Naive B cell (primary cell): ENCODE data around the gene TTC7B. TPM values are rescaled to one million over a fixed set of nuclear protein-coding genes. Genes with fewer than 3 reads are reported as not detected.

ENCODE experiments used
- ATAC-seq, 2 donors: fragments of 150-1000 bp; cut with Tn5 transposase; 2 replicates each; pipeline ENCODE4 v1.10.0; 2021; ENCODE audit warnings: low read depth in 2 of 2, mild to moderate bottlenecking in 2 of 2, moderate library complexity in 2 of 2
- DNase-seq: peaks from one replicate; pipeline ENCODE4 v3.0.0; 2022
- H3K27ac Mint-ChIP-seq, 6 donors: one replicate each; pipeline ENCODE4 v1.8.0; 2020 to 2022; ENCODE audit warnings: mild to moderate bottlenecking in 6 of 6, mixed read lengths in 6 of 6, moderate library complexity in 5 of 6, inconsistent platforms in 2 of 6
- H3K27me3 Mint-ChIP-seq, 3 donors: one replicate each; pipeline ENCODE4 v1.8.0; 2021 to 2022; ENCODE audit warnings: mixed read lengths in 3 of 3, mild to moderate bottlenecking in 1 of 3
- H3K36me3 Mint-ChIP-seq, 2 donors: one replicate each; pipeline ENCODE4 v1.8.0; 2020 to 2022; ENCODE audit warnings: mixed read lengths in 2 of 2, inconsistent platforms in 1 of 2, mild to moderate bottlenecking in 1 of 2
- H3K4me1 Mint-ChIP-seq, 3 donors: one replicate each; pipeline ENCODE4 v1.8.0; 2020 to 2022; ENCODE audit warnings: mixed read lengths in 3 of 3, inconsistent platforms in 1 of 3, mild to moderate bottlenecking in 1 of 3, moderate library complexity in 1 of 3
- H3K4me3 Mint-ChIP-seq, 8 donors: one replicate each; pipeline ENCODE4 v1.8.0; 2020 to 2022; ENCODE audit warnings: mild to moderate bottlenecking in 8 of 8, mixed read lengths in 8 of 8, moderate library complexity in 8 of 8, inconsistent platforms in 2 of 8
- H3K9me3 Mint-ChIP-seq, 7 donors: one replicate each; pipeline ENCODE4 v1.8.0; 2020 to 2022; ENCODE audit warnings: mixed read lengths in 7 of 7, mild to moderate bottlenecking in 5 of 7, inconsistent platforms in 2 of 7, moderate library complexity in 1 of 7
- polyA plus RNA-seq, 6 donors: library from polyadenylated mRNA; unstranded; fragments of 300-500 nt; fragmentation: Illumina TruSeq; gene quantifications; one replicate each; pipeline ENCODE4 v1.2.3, GENCODE V29; 2021; ENCODE audit warnings: low read depth in 6 of 6

Gene TTC7B
- polyA plus RNA-seq, 6 donors from 2014 or later = 0.39 to 1.2 TPM; not detected in 4

GRCh38 chr14:90568405-90568804 is 247.8 kb downstream of the TTC7B start:
- H3K36me3 Mint-ChIP-seq = no peaks in the 10 kb centered on the region
- no peak overlapping the region for H3K27ac Mint-ChIP-seq
- no peak overlapping the region for H3K4me3 Mint-ChIP-seq
- ATAC-seq (no peak), DNase-seq (no peak)
- H3K27me3 Mint-ChIP-seq = no peaks in the 10 kb centered on the region
- H3K4me1 Mint-ChIP-seq = no peaks in the 10 kb centered on the region
- H3K9me3 Mint-ChIP-seq = no peaks in the 10 kb centered on the region

GRCh38 chr14:90567991-90568390 is 248.2 kb downstream of the TTC7B start:
- Mint-ChIP-seq H3K27ac (no peak overlapping the region), H3K27me3 (no peaks in the 10 kb centered on the region), H3K9me3 (no peaks in the 10 kb centered on the region), H3K4me1 (no peaks in the 10 kb centered on the region), H3K4me3 (no peak overlapping the region), H3K36me3 (no peaks in the 10 kb centered on the region)
- no peak for DNase-seq
- no peak for ATAC-seq

DNA sequence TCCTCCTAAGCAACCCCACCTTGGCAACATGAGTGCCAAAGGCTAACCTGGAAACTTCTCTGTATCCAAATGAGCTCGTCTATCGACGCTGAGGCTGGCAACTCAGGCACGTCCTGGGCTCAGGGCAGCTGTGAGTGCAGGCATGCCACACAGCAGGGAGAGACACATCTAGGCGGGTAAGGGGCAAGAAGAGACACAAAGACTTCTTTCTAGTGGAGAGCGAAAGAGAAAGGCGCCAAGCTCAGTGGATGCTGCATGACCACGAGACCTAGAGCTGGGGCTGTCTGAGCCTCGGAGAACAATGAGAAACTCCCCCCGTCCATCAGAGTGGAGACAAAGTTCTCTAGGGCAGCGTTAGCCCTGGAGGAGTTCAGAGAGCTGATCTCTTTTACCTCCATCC is 249.0 kb downstream of the TTC7B start:
- DNase-seq = no peak
- Mint-ChIP-seq H3K4me3 (no peak overlapping the region), H3K9me3 (no peaks in the 10 kb centered on the region), H3K27ac (no peak overlapping the region), H3K36me3 (no peaks in the 10 kb centered on the region), H3K4me1 (no peaks in the 10 kb centered on the region), H3K27me3 (no peaks in the 10 kb centered on the region)
- ATAC-seq = no peak

GRCh38 chr14:90566481-90566880 is 249.7 kb downstream of the TTC7B start:
- no peak for DNase-seq
- Mint-ChIP-seq H3K4me3 (no peak overlapping the region), H3K4me1 (no peaks in the 10 kb centered on the region), H3K9me3 (no peaks in the 10 kb centered on the region), H3K27me3 (no peaks in the 10 kb centered on the region), H3K36me3 (no peaks in the 10 kb centered on the region), H3K27ac (peak overlapping the region in 1 of 6 donors; percentile 86)
- ATAC-seq = no peak

- Mint-ChIP-seq H3K4me3 (no peak overlapping the region), H3K36me3 (no peaks in the 10 kb centered on the region), H3K27ac (no peak overlapping the region), H3K4me1 (no peaks in the 10 kb centered on the region), H3K27me3 (no peaks in the 10 kb centered on the region), H3K9me3 (no peaks in the 10 kb centered on the region)
- DNase-seq (no peak), ATAC-seq (no peak)
Observed at GRCh38 chr14:90564496-90564895, 251.7 kb downstream of the TTC7B start.

GRCh38 chr14:90562652-90563051 is 253.6 kb downstream of the TTC7B start:
- ATAC-seq (no peak), DNase-seq (no peak)
- H3K4me1 Mint-ChIP-seq = no peaks in the 10 kb centered on the region
- no peak overlapping the region for H3K4me3 Mint-ChIP-seq
- no peaks in the 10 kb centered on the region for H3K36me3 Mint-ChIP-seq
- H3K27me3 Mint-ChIP-seq = no peaks in the 10 kb centered on the region
- H3K9me3 Mint-ChIP-seq = no peaks in the 10 kb centered on the region
- H3K27ac Mint-ChIP-seq = no peak overlapping the region

GRCh38 chr14:90561920-90562319 is 254.3 kb downstream of the TTC7B start:
- H3K9me3 Mint-ChIP-seq = no peaks in the 10 kb centered on the region
- no peaks in the 10 kb centered on the region for H3K27me3 Mint-ChIP-seq
- ATAC-seq (no peak), DNase-seq (no peak)
- no peaks in the 10 kb centered on the region for H3K4me1 Mint-ChIP-seq
- H3K36me3 Mint-ChIP-seq = no peaks in the 10 kb centered on the region
- no peak overlapping the region for H3K27ac Mint-ChIP-seq
- H3K4me3 Mint-ChIP-seq = no peak overlapping the region

- Mint-ChIP-seq H3K36me3 (no peaks in the 10 kb centered on the region), H3K9me3 (no peaks in the 10 kb centered on the region), H3K4me1 (no peaks in the 10 kb centered on the region), H3K4me3 (no peak overlapping the region), H3K27me3 (no peaks in the 10 kb centered on the region), H3K27ac (no peak overlapping the region)
- ATAC-seq (no peak), DNase-seq (no peak)
Observed at GRCh38 chr14:90560991-90561390, 255.2 kb downstream of the TTC7B start.

DNA sequence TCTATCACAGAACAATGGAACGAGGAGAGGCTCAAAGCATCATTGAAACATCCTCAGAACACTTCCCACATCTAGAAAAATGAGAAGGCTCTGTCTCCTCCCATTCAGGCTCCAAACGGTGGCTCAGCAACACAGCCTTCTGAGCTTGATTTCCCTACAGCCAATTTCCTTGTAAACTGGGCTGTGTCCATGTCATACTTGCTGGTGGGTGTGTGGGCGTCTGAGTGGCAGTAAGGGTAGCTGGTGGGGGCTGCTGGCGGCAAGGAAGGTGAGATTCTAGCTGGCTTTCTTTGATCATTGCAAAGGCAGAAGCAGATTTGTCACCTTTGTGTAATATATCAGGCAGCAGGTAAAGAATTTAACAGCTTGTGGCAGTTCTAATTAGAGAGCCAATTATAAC is 255.7 kb downstream of the TTC7B start:
- no peak overlapping the region for H3K27ac Mint-ChIP-seq

GRCh38 chr14:90559811-90560492 is 256.3 kb downstream of the TTC7B start:
- H3K9me3 Mint-ChIP-seq = no peaks in the 10 kb centered on the region
- no peak overlapping the region for H3K4me3 Mint-ChIP-seq
- no peak for ATAC-seq
- H3K27ac Mint-ChIP-seq = no peak overlapping the region
- no peak for DNase-seq
- H3K4me1 Mint-ChIP-seq = no peaks in the 10 kb centered on the region
- H3K27me3 Mint-ChIP-seq = no peaks in the 10 kb centered on the region
- H3K36me3 Mint-ChIP-seq = no peaks in the 10 kb centered on the region

More for the DNA sequence above, 255.7 kb downstream of the TTC7B start:
- no peaks in the 10 kb centered on the region for H3K27me3 Mint-ChIP-seq
- DNase-seq = no peak
- H3K9me3 Mint-ChIP-seq = no peaks in the 10 kb centered on the region
- no peaks in the 10 kb centered on the region for H3K36me3 Mint-ChIP-seq
- no peak overlapping the region for H3K4me3 Mint-ChIP-seq
- H3K4me1 Mint-ChIP-seq = no peaks in the 10 kb centered on the region
- no peak for ATAC-seq

- H3K4me1 Mint-ChIP-seq = no peaks in the 10 kb centered on the region
- no peak overlapping the region for H3K27ac Mint-ChIP-seq
- no peaks in the 10 kb centered on the region for H3K27me3 Mint-ChIP-seq
- ATAC-seq = no peak
- H3K36me3 Mint-ChIP-seq = no peaks in the 10 kb centered on the region
- no peak for DNase-seq
- H3K9me3 Mint-ChIP-seq = no peaks in the 10 kb centered on the region
- H3K4me3 Mint-ChIP-seq = no peak overlapping the region
Observed at GRCh38 chr14:90558983-90559590, 257.1 kb downstream of the TTC7B start.

DNA sequence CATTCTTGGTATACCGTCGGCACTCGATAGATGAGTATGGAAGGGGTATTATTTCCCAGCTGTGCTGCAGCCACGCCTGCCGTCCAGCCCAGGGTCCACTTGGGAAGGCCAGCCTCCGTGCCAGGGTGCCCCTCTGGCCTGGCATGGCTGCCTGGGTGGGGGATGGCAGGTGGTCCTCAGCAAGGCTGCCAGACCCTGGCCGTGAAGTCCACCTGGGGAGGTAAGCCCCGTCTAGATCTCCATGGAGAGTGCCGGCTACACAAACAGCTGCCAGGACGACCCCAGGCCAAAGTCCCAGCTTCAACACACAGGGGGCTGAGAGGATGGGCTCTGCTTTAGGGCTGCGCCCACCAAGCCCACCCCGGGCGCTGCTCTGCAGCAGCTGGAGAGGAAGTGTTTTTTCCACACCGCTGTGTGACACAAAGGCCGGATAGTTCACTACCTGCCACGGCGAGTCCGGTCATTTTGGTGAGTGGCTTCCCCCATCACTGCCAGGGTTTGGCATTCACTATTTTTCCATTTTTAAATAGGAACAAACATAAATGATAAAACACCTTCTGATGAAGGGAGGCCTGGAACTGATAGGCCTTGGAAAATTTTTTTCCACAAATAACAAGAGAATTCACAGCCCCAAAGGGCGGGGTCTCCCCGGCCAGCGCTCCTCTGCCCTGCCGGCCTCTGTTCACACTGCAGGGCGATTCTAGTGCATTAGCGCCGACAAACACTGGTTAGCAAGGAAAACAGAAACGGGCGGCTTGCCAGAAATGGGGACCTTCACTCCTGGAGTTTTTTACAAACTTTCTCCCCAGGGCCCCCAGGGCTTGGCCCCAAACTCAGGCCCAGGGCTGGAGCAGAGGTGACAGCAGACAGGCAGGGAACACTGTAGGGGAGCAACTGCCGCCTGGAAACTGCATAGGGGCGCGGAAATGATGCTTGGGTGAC is 257.9 kb downstream of the TTC7B start:
- Mint-ChIP-seq H3K36me3 (no peaks in the 10 kb centered on the region), H3K4me3 (no peak overlapping the region), H3K9me3 (no peaks in the 10 kb centered on the region), H3K27me3 (no peaks in the 10 kb centered on the region), H3K27ac (no peak overlapping the region), H3K4me1 (no peaks in the 10 kb centered on the region)
- no peak for ATAC-seq
- DNase-seq = no peak

DNA sequence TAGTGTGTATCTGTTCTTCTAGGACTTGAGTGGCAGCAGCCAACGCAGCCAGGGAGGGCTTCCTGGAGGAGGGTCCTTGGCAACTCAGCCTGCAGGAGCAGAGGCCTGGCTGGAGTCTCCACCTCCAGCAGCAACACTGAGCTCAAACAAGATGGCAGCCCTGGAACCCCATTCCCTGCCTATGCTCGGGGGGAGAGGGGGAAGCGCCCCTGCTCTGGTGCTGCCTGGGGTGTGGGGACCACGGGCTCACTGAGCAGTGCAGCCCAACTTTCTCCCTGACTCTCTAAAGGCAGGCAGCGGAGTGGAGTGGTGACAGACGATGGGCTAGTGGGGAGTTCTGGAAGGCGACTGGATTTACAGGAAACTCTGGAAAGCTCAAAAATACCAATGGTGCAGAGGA is 258.7 kb downstream of the TTC7B start:
- DNase-seq = no peak
- no peak overlapping the region for H3K4me3 Mint-ChIP-seq
- H3K36me3 Mint-ChIP-seq = no peaks in the 10 kb centered on the region
- no peaks in the 10 kb centered on the region for H3K9me3 Mint-ChIP-seq
- H3K4me1 Mint-ChIP-seq = no peaks in the 10 kb centered on the region
- no peaks in the 10 kb centered on the region for H3K27me3 Mint-ChIP-seq
- ATAC-seq = no peak
- H3K27ac Mint-ChIP-seq = no peak overlapping the region
